Ectodermal cell (in vitro differentiated cells): ENCODE results near the gene KLHDC10.
"Not testable (repeated sequence)": the region's sequence is repeated elsewhere in the genome, so short reads cannot be mapped to it uniquely, and the experiment has no call there.

Experiments used
- H3K27ac ChIP-seq: 2 replicates; pipeline ENCODE4 v1.7.0; 2013; ENCODE audit warnings: mild to moderate bottlenecking, low read depth, low read length; ENCODE audit not compliant: insufficient read depth, poor library complexity, severe bottlenecking
- H3K27me3 ChIP-seq: 2 replicates; pipeline ENCODE4 v1.7.0; 2013; ENCODE audit warnings: mild to moderate bottlenecking, low read length; ENCODE audit not compliant: insufficient read depth, control insufficient read depth, poor library complexity, severe bottlenecking
- H3K36me3 ChIP-seq: one replicate; pipeline ENCODE4 v1.7.0; 2013; ENCODE audit warnings: low read length; ENCODE audit not compliant: control insufficient read depth, insufficient read depth
- H3K4me1 ChIP-seq: one replicate; pipeline ENCODE4 v1.7.0; 2013; ENCODE audit warnings: low read length; ENCODE audit not compliant: control insufficient read depth, insufficient read depth
- H3K4me3 ChIP-seq: 2 replicates; pipeline ENCODE4 v1.7.0; 2013; ENCODE audit warnings: low read depth, low read length, control low read depth; ENCODE audit not compliant: insufficient read depth
- H3K9me3 ChIP-seq: 2 replicates; pipeline ENCODE4 v1.7.0; 2013; ENCODE audit warnings: mild to moderate bottlenecking, low read length, moderate library complexity; ENCODE audit not compliant: control insufficient read depth
- WGBS, 2 experiments: methylation state at CpG; one replicate each; pipeline ENCODE4 v1.1.7; 2013; ENCODE audit warnings: missing lambda C conversion rate in 2 of 2; 5-methylcytosine and 5-hydroxymethylcytosine counted together

Gene KLHDC10

DNA sequence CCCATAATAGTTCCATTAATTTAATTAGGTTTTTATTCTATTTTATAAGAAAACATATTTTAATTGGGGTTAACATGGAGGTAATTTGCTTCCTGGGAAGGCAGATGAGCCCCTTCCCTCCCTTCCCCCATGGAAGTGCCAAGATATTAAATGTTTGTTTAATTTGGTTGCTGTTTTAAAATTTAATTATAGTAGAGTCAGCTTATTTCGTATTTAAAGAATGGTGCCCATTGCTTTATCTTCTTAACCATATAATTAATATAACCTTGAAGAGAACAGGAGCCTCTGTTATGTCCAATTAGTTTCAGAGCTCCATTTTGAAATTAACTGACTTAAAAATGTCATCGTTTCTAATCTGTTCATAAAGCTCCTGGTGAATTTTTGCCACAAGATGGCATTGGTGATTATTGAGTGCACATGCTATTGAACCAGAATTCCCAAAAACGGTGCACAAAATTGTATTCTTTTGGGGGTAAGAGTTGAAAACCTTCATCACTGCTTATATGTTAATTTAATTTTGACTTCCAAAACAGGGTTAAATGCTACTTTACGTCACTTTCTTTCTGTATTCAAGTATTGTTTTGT is 26.0 kb downstream of the KLHDC10 start:
- Histone ChIP-seq H3K9me3 (no peaks in the 10 kb centered on the region), H3K36me3 (no peaks in the 10 kb centered on the region), H3K27me3 (no peaks in the 10 kb centered on the region), H3K4me3 (no peak overlapping the region), H3K27ac (no peak overlapping the region), H3K4me1 (no peaks in the 10 kb centered on the region)
- 93 to 94% methylated on average over 3 of the region's 4 CpGs for WGBS, 2 experiments

DNA sequence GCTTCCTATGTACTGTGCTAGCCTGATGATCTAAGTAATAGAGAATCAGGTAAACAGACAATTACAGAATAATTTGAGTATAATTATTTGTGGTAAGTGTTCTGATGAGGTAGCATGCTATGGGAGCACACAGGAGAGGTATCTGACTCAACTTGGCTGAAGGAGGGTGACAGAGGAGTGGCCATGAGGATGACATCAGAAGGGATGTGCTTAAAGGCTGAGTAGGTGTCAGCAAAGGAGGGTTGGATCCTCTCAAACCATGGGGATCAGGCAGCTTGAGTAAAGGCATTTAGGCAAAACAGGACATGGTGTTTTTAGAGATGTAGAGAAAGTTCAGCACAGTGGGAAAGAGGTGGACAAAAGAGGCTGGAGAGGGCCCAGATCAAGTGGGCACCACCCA is 29.0 kb downstream of the KLHDC10 start:
- no peaks in the 10 kb centered on the region for H3K36me3 ChIP-seq
- H3K4me1 ChIP-seq, result no peaks in the 10 kb centered on the region
- H3K9me3 ChIP-seq, result no peaks in the 10 kb centered on the region
- no peaks in the 10 kb centered on the region for H3K27me3 ChIP-seq
- H3K27ac ChIP-seq, result no peak overlapping the region
- no peak overlapping the region for H3K4me3 ChIP-seq

DNA sequence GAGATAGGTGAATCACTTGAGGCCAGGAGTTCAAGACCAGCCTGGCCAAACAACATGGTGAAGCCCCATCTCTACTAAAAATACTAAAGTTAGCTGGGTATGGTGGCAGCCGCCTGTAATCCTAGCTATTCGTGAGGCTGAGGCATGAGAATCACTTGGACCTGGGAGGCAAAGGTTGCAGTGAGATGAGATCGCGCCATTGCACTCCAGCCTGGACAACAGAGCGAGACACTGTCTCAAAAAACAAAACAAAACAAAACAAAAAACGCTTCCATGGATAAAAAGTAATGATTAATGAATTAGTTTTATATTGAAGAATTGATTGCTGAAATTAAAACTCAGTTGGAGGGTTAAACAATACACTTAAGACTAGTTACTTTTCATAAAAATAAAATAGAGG is 32.3 kb downstream of the KLHDC10 start:
- Histone ChIP-seq H3K4me1 (no peaks in the 10 kb centered on the region), H3K4me3 (no peak overlapping the region), H3K9me3 (no peaks in the 10 kb centered on the region), H3K27me3 (no peaks in the 10 kb centered on the region), H3K36me3 (no peaks in the 10 kb centered on the region), H3K27ac (no peak overlapping the region)
- 86 to 89% methylated on average over 5 of the region's 6 CpGs for WGBS, 2 experiments

DNA sequence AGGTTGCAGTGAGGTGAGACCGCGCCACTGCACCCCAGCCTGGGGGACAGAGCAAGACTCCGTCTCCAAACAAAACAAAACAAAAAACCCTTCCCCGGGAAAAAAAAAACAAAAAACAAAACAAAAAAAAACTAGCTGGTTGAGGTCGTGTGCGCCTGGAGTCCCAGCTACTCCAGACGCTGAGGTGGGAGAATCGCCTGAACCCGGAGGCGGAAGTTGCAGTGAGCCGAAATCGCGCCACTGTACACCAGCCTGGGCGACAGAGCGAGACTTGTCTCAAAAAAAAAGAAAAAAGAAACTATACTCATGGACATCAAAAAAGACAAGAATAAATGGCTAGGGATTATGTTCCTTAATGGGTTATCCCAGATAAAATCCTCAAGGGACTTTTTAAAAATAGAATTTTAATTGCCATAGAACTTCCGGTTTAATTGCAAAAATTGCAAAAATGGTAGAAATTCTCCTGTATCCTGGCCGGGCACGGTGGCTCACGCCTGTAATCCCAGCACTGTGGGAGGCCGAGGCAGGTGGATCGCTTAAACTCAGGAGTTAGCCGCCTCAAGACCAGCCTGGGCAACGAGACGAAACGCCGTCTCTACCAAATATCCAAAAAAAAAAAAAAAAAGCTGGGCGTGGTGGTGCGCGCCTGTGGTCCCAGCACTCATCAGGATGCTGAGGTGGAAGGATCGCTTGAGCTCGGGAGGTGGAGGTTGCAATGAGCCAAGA is 37.8 kb downstream of the KLHDC10 start:
- Histone ChIP-seq H3K27ac (no peak overlapping the region), H3K4me3 (no peak overlapping the region), H3K36me3 (no peaks in the 10 kb centered on the region), H3K27me3 (no peaks in the 10 kb centered on the region), H3K4me1 (no peaks in the 10 kb centered on the region), H3K9me3 (no peaks in the 10 kb centered on the region)
- WGBS, 2 experiments, result 94 to 95% methylated on average over 30 to 31 of the region's 31 CpGs

DNA sequence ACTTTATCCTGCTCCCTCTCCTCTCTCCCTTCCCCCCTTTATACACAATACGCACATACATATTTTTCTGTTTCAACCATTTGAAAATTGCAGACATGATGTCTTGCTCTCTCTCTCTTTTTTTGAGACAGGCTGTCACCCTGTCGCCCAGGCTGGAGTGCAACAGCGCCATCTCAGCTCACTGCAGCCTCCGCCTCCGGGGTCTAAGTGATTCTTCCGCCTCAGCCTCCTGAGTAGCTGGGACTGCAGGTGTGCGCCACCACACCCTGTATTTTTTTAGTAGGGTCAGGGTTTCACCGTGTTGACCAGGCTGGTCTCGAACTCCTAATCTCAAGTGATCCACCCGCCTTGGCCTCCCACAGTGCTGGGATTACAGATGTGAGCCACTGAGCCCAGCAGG is 38.5 kb downstream of the KLHDC10 start:
- 93 to 94% methylated on average over 10 of the region's 10 CpGs for WGBS, 2 experiments
- H3K9me3 ChIP-seq, result no peaks in the 10 kb centered on the region
- no peak overlapping the region for H3K27ac ChIP-seq
- no peak overlapping the region for H3K4me3 ChIP-seq
- no peaks in the 10 kb centered on the region for H3K4me1 ChIP-seq
- H3K27me3 ChIP-seq, result no peaks in the 10 kb centered on the region
- H3K36me3 ChIP-seq, result no peaks in the 10 kb centered on the region

DNA sequence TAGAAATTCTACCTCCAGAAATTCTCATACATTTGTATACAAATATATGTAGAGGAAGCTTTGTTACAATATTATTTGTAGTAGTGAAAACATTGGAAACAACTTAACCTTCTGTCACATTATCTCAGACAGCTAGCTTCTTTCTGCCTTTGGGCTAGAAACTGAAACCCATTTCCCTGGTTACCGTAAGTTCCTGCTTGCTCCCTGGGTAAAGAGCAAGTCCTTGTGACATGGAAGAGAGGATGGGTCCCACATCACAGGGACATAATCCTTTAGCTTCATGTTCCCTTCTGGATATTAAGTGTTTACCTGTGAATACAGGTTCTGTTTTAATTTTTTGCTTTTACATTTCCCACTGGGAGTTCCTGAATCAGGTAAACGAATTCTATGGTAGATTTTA is 41.8 kb downstream of the KLHDC10 start:
- Histone ChIP-seq H3K9me3 (no peaks in the 10 kb centered on the region), H3K4me1 (no peaks in the 10 kb centered on the region)
- WGBS, 2 experiments, result 90 to 93% methylated on average over 2 of the region's 2 CpGs

DNA sequence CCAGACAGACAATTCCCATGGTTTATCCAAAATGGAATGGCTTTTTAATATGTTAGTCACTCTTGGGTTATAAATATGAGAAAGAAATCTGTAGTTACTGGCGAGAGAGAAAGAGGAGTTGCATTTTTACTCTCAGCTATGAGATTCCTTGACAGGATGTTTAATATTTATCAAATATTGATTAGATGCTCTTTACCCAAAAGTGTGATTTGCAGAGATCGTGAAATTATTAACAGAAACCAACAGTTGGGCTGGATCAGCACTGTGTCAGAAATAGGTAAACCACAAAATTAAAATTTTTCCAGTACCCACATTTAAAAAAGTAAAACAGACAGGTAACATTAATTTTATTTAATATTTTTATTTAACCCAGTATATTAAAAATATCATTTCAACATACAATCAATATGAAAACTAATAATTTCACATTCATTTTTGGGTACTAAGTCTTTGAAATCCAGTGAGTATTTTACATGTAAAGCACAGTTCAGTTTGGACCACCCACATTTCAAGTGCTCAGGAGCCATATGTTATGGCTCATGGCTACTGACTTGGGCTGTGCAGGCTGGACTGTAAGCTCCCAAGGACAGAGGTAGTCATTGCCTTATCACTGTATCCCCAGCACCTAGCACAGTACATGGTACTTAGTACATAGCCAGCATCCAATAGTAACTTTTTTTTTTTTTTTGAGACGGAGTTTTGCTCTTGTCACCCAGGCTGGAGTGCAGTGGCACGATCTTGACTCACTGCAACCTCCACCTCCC is 42.5 kb downstream of the KLHDC10 start:
- H3K9me3 ChIP-seq, result no peaks in the 10 kb centered on the region
- H3K36me3 ChIP-seq, result no peaks in the 10 kb centered on the region
- no peaks in the 10 kb centered on the region for H3K4me1 ChIP-seq
- H3K27ac ChIP-seq, result no peak overlapping the region
- no peak overlapping the region for H3K4me3 ChIP-seq
- 89 to 94% methylated on average over 3 to 4 of the region's 4 CpGs for WGBS, 2 experiments
- no peaks in the 10 kb centered on the region for H3K27me3 ChIP-seq

More for the DNA sequence above, 41.8 kb downstream of the KLHDC10 start:
- Histone ChIP-seq H3K36me3 (no peaks in the 10 kb centered on the region), H3K27ac (no peak overlapping the region), H3K27me3 (no peaks in the 10 kb centered on the region), H3K4me3 (no peak overlapping the region)

DNA sequence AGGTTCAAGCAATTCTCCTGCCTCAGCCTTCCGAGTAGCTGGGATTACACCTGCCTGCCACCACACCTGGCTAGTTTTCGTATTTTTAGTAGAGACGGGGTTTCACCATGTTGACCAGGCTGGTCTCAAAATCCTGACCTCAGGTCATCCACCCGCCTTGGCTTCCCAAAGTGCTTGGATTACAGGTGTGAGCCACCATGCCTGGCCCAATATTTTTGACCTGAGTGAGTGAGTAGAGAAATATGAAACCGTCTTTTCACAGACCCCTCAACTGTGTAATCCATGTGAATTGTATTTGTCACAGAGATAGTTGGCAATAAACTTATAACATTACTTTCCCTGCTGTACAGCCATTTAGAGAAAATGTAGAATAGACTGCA is 43.1 kb downstream of the KLHDC10 start:
- H3K27me3 ChIP-seq, H3K9me3 ChIP-seq, H3K27ac ChIP-seq, H3K4me3 ChIP-seq, H3K4me1 ChIP-seq, H3K36me3 ChIP-seq: not testable (repeated sequence)
- 90 to 92% methylated on average over 5 of the region's 5 CpGs for WGBS, 2 experiments

DNA sequence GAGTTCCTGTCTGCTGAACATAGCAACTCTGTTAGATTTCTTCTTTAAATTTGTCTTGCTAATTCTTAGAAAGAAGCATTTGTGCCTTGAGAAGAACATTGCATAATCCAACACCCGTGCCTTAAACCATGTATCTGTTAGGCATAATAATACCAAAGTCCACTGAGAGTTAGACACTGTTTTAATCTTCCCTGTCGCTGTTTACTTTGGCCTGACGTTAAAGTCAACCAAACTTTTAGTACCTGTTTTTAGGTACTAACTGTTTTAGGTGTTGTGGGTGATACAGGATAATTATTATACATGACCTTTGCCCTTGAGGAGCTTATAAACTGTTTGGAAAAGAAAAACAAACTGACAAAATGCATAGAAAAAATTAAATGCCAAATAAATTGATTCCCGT is 43.6 kb downstream of the KLHDC10 start:
- Histone ChIP-seq H3K27ac (no peak overlapping the region), H3K27me3 (no peaks in the 10 kb centered on the region), H3K36me3 (no peaks in the 10 kb centered on the region), H3K9me3 (no peaks in the 10 kb centered on the region), H3K4me1 (no peaks in the 10 kb centered on the region), H3K4me3 (no peak overlapping the region)
- WGBS, 2 experiments, result 92 to 97% methylated on average over 4 of the region's 4 CpGs

DNA sequence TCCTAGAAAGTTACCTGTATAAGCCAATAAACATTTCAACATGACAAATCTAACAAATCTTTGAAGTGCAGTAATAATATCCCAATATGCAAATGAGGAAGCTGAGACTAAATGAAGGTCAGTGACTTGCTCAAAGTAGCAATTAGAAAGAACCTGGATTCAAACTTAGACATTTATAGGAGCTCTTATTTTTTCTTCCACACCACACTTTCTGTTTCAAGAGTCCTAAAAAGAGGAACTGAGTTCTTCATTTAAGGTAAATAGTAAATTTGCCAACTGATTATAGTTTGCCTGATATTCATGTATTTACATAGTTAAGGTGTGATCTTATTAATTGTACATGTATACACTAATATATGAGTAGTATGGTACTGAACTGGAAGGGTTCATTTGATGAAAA is 44.0 kb downstream of the KLHDC10 start:
- H3K9me3 ChIP-seq, result no peaks in the 10 kb centered on the region
- no peaks in the 10 kb centered on the region for H3K36me3 ChIP-seq
- H3K4me3 ChIP-seq, result no peak overlapping the region
- no peaks in the 10 kb centered on the region for H3K27me3 ChIP-seq
- no peak overlapping the region for H3K27ac ChIP-seq
- no peaks in the 10 kb centered on the region for H3K4me1 ChIP-seq
